CD4-positive, CD25-positive, alpha-beta regulatory T cell (primary cell): ENCODE measurements around the gene DOCK8. TPM values are rescaled to one million over a fixed set of nuclear protein-coding genes. Genes with fewer than 3 reads are reported as not detected.

Source experiments
- ATAC-seq, 2 donors: fragments of 150-1000 bp; cut with Tn5 transposase; one replicate each; pipeline ENCODE4 v1.10.0; 2021; ENCODE audit warnings: low read depth in 2 of 2, moderate number of reproducible peaks in 2 of 2, moderate library complexity in 1 of 2
- DNase-seq, 3 donors: peaks; one replicate each; pipeline versions ENCODE4 v3.0.0 to v3.0.0-alpha.2; 2012 to 2022; ENCODE audit warnings: mixed read lengths in 1 of 3
- H3K27ac ChIP-seq: one replicate; pipeline ENCODE4 v1.7.0; 2013; ENCODE audit warnings: mild to moderate bottlenecking, low read length; ENCODE audit not compliant: insufficient read depth, poor library complexity, severe bottlenecking
- H3K27me3 ChIP-seq: one replicate; pipeline ENCODE4 v1.7.0; 2013; ENCODE audit warnings: low read length; ENCODE audit not compliant: control insufficient read depth, insufficient read depth
- H3K36me3 ChIP-seq: one replicate; pipeline ENCODE4 v1.7.0; 2013; ENCODE audit warnings: mild to moderate bottlenecking, low read length, moderate library complexity; ENCODE audit not compliant: control insufficient read depth, insufficient read depth
- H3K4me1 ChIP-seq: 2 replicates; pipeline ENCODE4 v1.7.0; 2013; ENCODE audit warnings: mild to moderate bottlenecking, low read length; ENCODE audit not compliant: insufficient read depth, control insufficient read depth, poor library complexity, severe bottlenecking
- H3K4me3 ChIP-seq: one replicate; pipeline ENCODE4 v1.7.0; 2013; ENCODE audit warnings: low read depth, mild to moderate bottlenecking, low read length, moderate library complexity
- H3K9me3 ChIP-seq, 2 experiments: 1 replicate in 1 of 2; 2 replicates in 1 of 2; pipeline ENCODE4 v1.7.0; 2013; ENCODE audit warnings: low read length in 2 of 2, mild to moderate bottlenecking in 1 of 2, moderate library complexity in 1 of 2; ENCODE audit not compliant: control insufficient read depth in 2 of 2
- H3K27ac Mint-ChIP-seq, 3 donors: one replicate each; pipeline ENCODE4 v1.8.0; 2020 to 2022; ENCODE audit warnings: mild to moderate bottlenecking in 3 of 3, mixed read lengths in 3 of 3, moderate library complexity in 2 of 3
- H3K27me3 Mint-ChIP-seq: one replicate; pipeline ENCODE4 v1.8.0; 2022; ENCODE audit warnings: mild to moderate bottlenecking, mixed read lengths
- H3K36me3 Mint-ChIP-seq: one replicate; pipeline ENCODE4 v1.8.0; 2020; ENCODE audit warnings: mixed read lengths
- H3K4me1 Mint-ChIP-seq, 4 donors: one replicate each; pipeline ENCODE4 v1.8.0; 2020 to 2022; ENCODE audit warnings: mixed read lengths in 4 of 4, mild to moderate bottlenecking in 1 of 4
- H3K4me3 Mint-ChIP-seq, 4 donors: one replicate each; pipeline ENCODE4 v1.8.0; 2020 to 2022; ENCODE audit warnings: mild to moderate bottlenecking in 4 of 4, mixed read lengths in 4 of 4, moderate library complexity in 3 of 4
- H3K9me3 Mint-ChIP-seq, 7 donors: one replicate each; pipeline ENCODE4 v1.8.0; 2020 to 2022; ENCODE audit warnings: mixed read lengths in 7 of 7, mild to moderate bottlenecking in 3 of 7, moderate library complexity in 2 of 7
- polyA plus RNA-seq, 4 donors: library from polyadenylated mRNA; unstranded; fragments of 300-500 nt; fragmentation: Illumina TruSeq; gene quantifications; one replicate each; pipeline ENCODE4 v1.2.3, GENCODE V29; 2021
- total RNA-seq: library from RNA; stranded (reverse); gene quantifications from one replicate; pipeline ENCODE4 v1.2.3, GENCODE V29; 2022

The DOCK8 gene
- total and polyA plus RNA-seq, 5 donors from 2014 or later: 51.8 to 219 (median 54.4) TPM

GRCh38 chr9:482739-483138, 268.1 kb downstream of the DOCK8 start:
- peaks cover 7% of the 10 kb centered on the region for H3K36me3 Mint-ChIP-seq
- Histone ChIP-seq H3K9me3 (no peaks in the 10 kb centered on the region), H3K4me3 (no peak overlapping the region), H3K27me3 (no peaks in the 10 kb centered on the region), H3K36me3 (no peaks in the 10 kb centered on the region), H3K4me1 (no peaks in the 10 kb centered on the region), H3K27ac (no peak overlapping the region)
- no peaks in the 10 kb centered on the region for H3K27me3 Mint-ChIP-seq
- H3K9me3 Mint-ChIP-seq: peaks cover 0 to 2% (median 0%) of the 10 kb centered on the region in 7 donors
- no peak overlapping the region for H3K27ac Mint-ChIP-seq
- ATAC-seq (no peak), DNase-seq (no peak)
- no peak overlapping the region for H3K4me3 Mint-ChIP-seq
- H3K4me1 Mint-ChIP-seq: no peaks in the 10 kb centered on the region

- H3K4me3 Mint-ChIP-seq: no peak overlapping the region
- Histone ChIP-seq H3K4me1 (no peaks in the 10 kb centered on the region), H3K9me3 (no peaks in the 10 kb centered on the region), H3K4me3 (no peak overlapping the region), H3K27me3 (no peaks in the 10 kb centered on the region), H3K27ac (no peak overlapping the region), H3K36me3 (no peaks in the 10 kb centered on the region)
- no peak overlapping the region for H3K27ac Mint-ChIP-seq
- no peak for ATAC-seq
- no peaks in the 10 kb centered on the region for H3K27me3 Mint-ChIP-seq
- H3K4me1 Mint-ChIP-seq: no peaks in the 10 kb centered on the region
- no peak for DNase-seq
- peaks cover 0 to 2% (median 0%) of the 10 kb centered on the region in 7 donors for H3K9me3 Mint-ChIP-seq
- H3K36me3 Mint-ChIP-seq: no peaks in the 10 kb centered on the region
Measured at GRCh38 chr9:486156-486555, 271.5 kb downstream of the DOCK8 start.

- Mint-ChIP-seq H3K36me3 (no peaks in the 10 kb centered on the region), H3K27ac (no peak overlapping the region), H3K4me1 (no peaks in the 10 kb centered on the region), H3K27me3 (no peaks in the 10 kb centered on the region), H3K4me3 (no peak overlapping the region), H3K9me3 (peaks cover 0 to 2% (median 0%) of the 10 kb centered on the region in 7 donors)
- ATAC-seq: no peak
- no peak for DNase-seq
- H3K4me3 ChIP-seq: no peak overlapping the region
- no peaks in the 10 kb centered on the region for H3K4me1 ChIP-seq
- H3K27me3 ChIP-seq: no peaks in the 10 kb centered on the region
- H3K27ac ChIP-seq: no peak overlapping the region
- H3K9me3 ChIP-seq: no peaks in the 10 kb centered on the region
- H3K36me3 ChIP-seq: no peaks in the 10 kb centered on the region
Measured at GRCh38 chr9:487429-487828, 272.8 kb downstream of the DOCK8 start.

DNA sequence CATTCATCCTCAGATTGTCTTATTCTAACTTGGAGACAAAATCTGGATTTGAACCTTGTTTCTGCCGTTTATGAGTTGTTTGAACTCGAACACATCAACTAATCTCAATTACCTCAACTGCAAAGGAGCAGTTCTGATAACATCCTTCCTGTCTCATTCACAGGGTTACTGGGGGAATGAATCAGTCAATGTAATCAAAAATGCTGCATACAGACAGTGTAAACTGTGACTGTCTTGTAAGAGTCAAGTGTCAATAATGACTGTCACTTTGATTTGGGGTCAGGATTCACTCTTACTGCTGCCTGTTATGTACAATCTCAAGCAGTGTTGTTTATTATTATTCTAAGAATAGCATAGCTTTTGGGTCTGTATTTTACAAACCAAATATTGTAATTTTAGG, 273.8 kb downstream of the DOCK8 start:
- Histone ChIP-seq H3K27ac (no peak overlapping the region), H3K4me1 (no peaks in the 10 kb centered on the region), H3K4me3 (no peak overlapping the region), H3K9me3 (no peaks in the 10 kb centered on the region), H3K36me3 (no peaks in the 10 kb centered on the region), H3K27me3 (no peaks in the 10 kb centered on the region)
- DNase-seq: no peak
- Mint-ChIP-seq H3K36me3 (no peaks in the 10 kb centered on the region), H3K4me1 (no peaks in the 10 kb centered on the region), H3K9me3 (peaks cover 0 to 2% (median 0%) of the 10 kb centered on the region in 7 donors), H3K4me3 (no peak overlapping the region), H3K27me3 (peaks cover 4% of the 10 kb centered on the region), H3K27ac (no peak overlapping the region)
- no peak for ATAC-seq

DNA sequence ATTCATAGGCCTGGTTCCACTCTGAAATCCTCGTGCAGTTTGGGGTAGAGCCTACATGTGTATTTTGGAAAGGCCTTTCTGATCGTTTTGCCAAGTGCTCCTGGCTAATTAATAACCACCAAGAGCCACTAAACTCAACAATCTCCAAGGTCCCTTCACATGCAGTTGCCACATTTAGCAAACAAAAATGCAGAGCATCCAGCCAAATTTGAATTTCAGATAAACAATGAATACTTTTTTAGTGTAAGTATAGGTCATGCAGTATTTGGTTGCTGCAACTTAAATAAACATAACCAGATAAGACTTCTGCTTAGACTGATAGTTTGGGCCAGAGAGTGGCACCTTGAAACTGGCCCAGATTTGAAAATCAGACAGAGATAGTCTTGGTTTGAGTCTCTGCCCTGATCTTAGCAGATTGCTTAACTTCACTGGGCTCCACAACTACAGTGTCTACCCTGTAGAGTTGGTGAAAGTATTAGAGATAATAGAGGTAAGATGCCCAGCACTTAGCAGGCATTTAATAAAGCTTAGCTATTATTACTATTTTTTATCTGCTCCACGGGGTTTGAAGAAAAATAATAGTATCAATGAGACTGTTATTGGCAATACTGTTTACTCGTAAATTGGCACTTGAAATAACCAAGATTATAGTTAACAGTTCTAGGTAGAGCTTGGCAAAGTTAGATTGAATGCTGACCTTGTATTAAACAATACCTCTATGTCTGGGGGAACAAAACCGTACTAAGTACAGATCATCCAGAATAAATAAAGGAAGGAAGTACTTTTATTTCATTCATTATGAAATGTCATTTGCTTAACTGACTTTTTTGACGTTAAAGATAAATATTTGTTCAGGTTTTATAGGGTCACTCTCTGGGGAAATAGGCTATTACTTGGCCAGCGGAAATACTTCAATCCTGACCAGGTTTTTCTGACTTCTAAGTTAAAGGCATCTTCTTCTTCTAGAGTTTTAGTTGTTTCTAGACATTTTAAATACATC, 274.8 kb downstream of the DOCK8 start:
- H3K4me1 ChIP-seq: no peaks in the 10 kb centered on the region
- H3K4me3 ChIP-seq: no peak overlapping the region
- DNase-seq: no peak
- Mint-ChIP-seq H3K9me3 (peaks cover 0 to under 1% (median 0%) of the 10 kb centered on the region in 7 donors), H3K4me3 (no peak overlapping the region), H3K27me3 (peaks cover 4% of the 10 kb centered on the region), H3K36me3 (no peaks in the 10 kb centered on the region), H3K4me1 (no peaks in the 10 kb centered on the region), H3K27ac (no peak overlapping the region)
- no peaks in the 10 kb centered on the region for H3K9me3 ChIP-seq
- H3K27me3 ChIP-seq: no peaks in the 10 kb centered on the region
- H3K36me3 ChIP-seq: no peaks in the 10 kb centered on the region
- no peak for ATAC-seq
- no peak overlapping the region for H3K27ac ChIP-seq

GRCh38 chr9:494764-495163, 280.1 kb downstream of the DOCK8 start:
- no peak overlapping the region for H3K27ac ChIP-seq
- H3K4me3 ChIP-seq: no peak overlapping the region
- Mint-ChIP-seq H3K27me3 (peaks cover 25% of the 10 kb centered on the region), H3K9me3 (peaks cover 0 to 1% (median 0%) of the 10 kb centered on the region in 7 donors), H3K36me3 (no peaks in the 10 kb centered on the region), H3K27ac (no peak overlapping the region), H3K4me1 (no peaks in the 10 kb centered on the region), H3K4me3 (no peak overlapping the region)
- no peaks in the 10 kb centered on the region for H3K9me3 ChIP-seq
- ATAC-seq: no peak
- no peak for DNase-seq
- no peaks in the 10 kb centered on the region for H3K27me3 ChIP-seq
- H3K4me1 ChIP-seq: no peaks in the 10 kb centered on the region
- no peaks in the 10 kb centered on the region for H3K36me3 ChIP-seq

GRCh38 chr9:495739-496138, 281.1 kb downstream of the DOCK8 start:
- Mint-ChIP-seq H3K4me1 (no peaks in the 10 kb centered on the region), H3K9me3 (peaks cover 0 to 1% (median 0%) of the 10 kb centered on the region in 7 donors), H3K27ac (no peak overlapping the region), H3K27me3 (peaks cover 35% of the 10 kb centered on the region), H3K4me3 (no peak overlapping the region), H3K36me3 (no peaks in the 10 kb centered on the region)
- no peaks in the 10 kb centered on the region for H3K27me3 ChIP-seq
- H3K9me3 ChIP-seq: no peaks in the 10 kb centered on the region
- DNase-seq (no peak), ATAC-seq (no peak)
- H3K4me1 ChIP-seq: no peaks in the 10 kb centered on the region
- no peaks in the 10 kb centered on the region for H3K36me3 ChIP-seq
- no peak overlapping the region for H3K27ac ChIP-seq
- H3K4me3 ChIP-seq: no peak overlapping the region

GRCh38 chr9:503326-503725, 288.7 kb downstream of the DOCK8 start:
- Mint-ChIP-seq H3K27ac (peak overlapping the region; percentile 47 to 80 (median 71)), H3K36me3 (peaks cover 3% of the 10 kb centered on the region), H3K9me3 (no peaks in the 10 kb centered on the region), H3K4me3 (peak overlapping the region; percentile 11 to 96 (median 90)), H3K4me1 (peaks cover 5 to 26% (median 10%) of the 10 kb centered on the region in 4 donors), H3K27me3 (peaks cover 52% of the 10 kb centered on the region)
- no peak for DNase-seq
- Histone ChIP-seq H3K27me3 (no peaks in the 10 kb centered on the region), H3K36me3 (no peaks in the 10 kb centered on the region), H3K4me1 (peaks cover 19% of the 10 kb centered on the region), H3K4me3 (peak overlapping the region; percentile 57), H3K27ac (no peak overlapping the region), H3K9me3 (no peaks in the 10 kb centered on the region)
- ATAC-seq: no peak
